HCT116 (cell line): ENCODE measurements around the gene UMODL1. TPM values are rescaled to one million over a fixed set of nuclear protein-coding genes. Genes with fewer than 3 reads are reported as not detected.

Experiments
- ATAC-seq: fragments of 200-7000 bp; cut with Tn5 transposase; 2 replicates; pipeline ENCODE4 v1.9.1; 2020; ENCODE audit warnings: mild to moderate bottlenecking, moderate library complexity
- BruUV-seq: library from RNA; stranded (reverse); fragments of 400-500 nt; replicated peaks from 2 replicates; lab custom pipeline; 2021; lab: Mats Ljungman, UMichigan
- CTCF ChIA-PET: fragments of 300-600 bp; sonication (Branson Sonifier 250); formaldehyde crosslinking; loops from one replicate; lab custom pipeline; 2021; ENCODE audit warnings: antibody characterized with exemption; lab: Charles Lee
- POLR2A ChIA-PET: fragments of 300-600, 350-600 bp; sonication (Branson Sonifier 250); formaldehyde crosslinking; loops from one replicate; lab custom pipeline; 2021; ENCODE audit warnings: antibody characterized with exemption; lab: Charles Lee
- RAD21 ChIA-PET, 2 experiments: fragments of 300-600 bp; sonication (Branson Sonifier 250); formaldehyde crosslinking; loops; one replicate each; lab custom pipeline; 2023; ENCODE audit warnings: low total read pairs in 2 of 2; ENCODE audit not compliant: uncharacterized antibody in 2 of 2, unreplicated experiment in 2 of 2, low non-redundant PET in 1 of 2; lab: Charles Lee
- DNase-seq: peaks from one replicate; pipeline ENCODE4 v3.0.0-alpha.2; 2010; ENCODE audit warnings: low read depth, low spot score
- H2AFZ ChIP-seq: fragments of 200-600 bp; shearing (Covaris generic), sonication (generic); 2 replicates; pipeline ENCODE4 v1.6.1; 2017; ENCODE audit warnings: low read depth, mixed run types, mixed read lengths, antibody characterized with exemption, low read length; ENCODE audit not compliant: poor library complexity, severe bottlenecking
- H3K27ac ChIP-seq: 2 replicates; pipeline ENCODE4 v1.5.1; 2012; ENCODE audit warnings: low read depth, low read length
- H3K27me3 ChIP-seq: fragments of 200-600 bp; sonication (generic); 2 replicates; pipeline ENCODE4 v1.6.1; 2016; ENCODE audit warnings: mixed run types, low read length, mixed read lengths; ENCODE audit not compliant: insufficient read depth
- H3K36me3 ChIP-seq, 2 experiments: fragments of 200-500 bp in 1 of 2; fragments of 200-600 bp in 1 of 2; sonication (Bioruptor generic) in 1 of 2; sonication (generic) in 1 of 2; 2 replicates each; pipeline versions ENCODE4 v1.5.1 to v1.6.1; 2014 to 2016; ENCODE audit warnings: low read length in 2 of 2, inconsistent platforms in 1 of 2, mixed read lengths in 1 of 2, mixed run types in 1 of 2; ENCODE audit not compliant: insufficient read depth in 2 of 2, control insufficient read depth in 1 of 2
- H3K4me1 ChIP-seq, 2 experiments: fragments of 200-600 bp in 1 of 2; sonication (generic) in 1 of 2; 2 replicates each; pipeline versions ENCODE4 v1.5.1 to v1.6.1; 2012 to 2017; ENCODE audit warnings: low read length in 2 of 2, inconsistent platforms in 1 of 2, mild to moderate bottlenecking in 1 of 2, mixed read lengths in 1 of 2, mixed run types in 1 of 2, moderate library complexity in 1 of 2; ENCODE audit not compliant: insufficient read depth in 2 of 2, control insufficient read depth in 1 of 2
- H3K4me2 ChIP-seq: fragments of 200-600 bp; sonication (generic); 2 replicates; pipeline ENCODE4 v1.6.1; 2017; ENCODE audit warnings: mixed run types, low read length, mixed read lengths
- H3K4me3 ChIP-seq, 2 experiments: fragments of 200-600 bp in 1 of 2; sonication (generic) in 1 of 2; replicated peaks in 1 of 2; 2 replicates each; pipeline ENCODE4 v1.5.1; 2011 to 2016; ENCODE audit warnings: low read length in 2 of 2, control low read depth in 1 of 2, low read depth in 1 of 2, mild to moderate bottlenecking in 1 of 2, mixed read lengths in 1 of 2, mixed run types in 1 of 2
- H3K79me2 ChIP-seq: fragments of 200-600 bp; sonication (generic); 2 replicates; pipeline ENCODE4 v1.6.1; 2017; ENCODE audit warnings: mild to moderate bottlenecking, mixed run types, low read length, moderate library complexity, mixed read lengths; ENCODE audit not compliant: insufficient read depth
- H3K9ac ChIP-seq: fragments of 200-600 bp; sonication (generic); 2 replicates; pipeline ENCODE4 v1.6.1; 2016; ENCODE audit warnings: low read length, mixed read lengths
- H3K9me2 ChIP-seq: fragments of 200-600 bp; sonication (generic), shearing (Covaris generic); 2 replicates; pipeline ENCODE4 v1.6.1; 2017; ENCODE audit warnings: mixed run types, mild to moderate bottlenecking, moderate library complexity; ENCODE audit not compliant: insufficient read depth
- H3K9me3 ChIP-seq, 2 experiments: fragments of 200-500 bp in 1 of 2; fragments of 200-600 bp in 1 of 2; sonication (Bioruptor generic) in 1 of 2; sonication (generic) in 1 of 2; 2 replicates each; pipeline ENCODE4 v1.6.1; 2014 to 2017; ENCODE audit warnings: low read length in 2 of 2, mixed read lengths in 2 of 2, inconsistent platforms in 1 of 2, low read depth in 1 of 2, mild to moderate bottlenecking in 1 of 2, mixed run types in 1 of 2, moderate library complexity in 1 of 2; ENCODE audit not compliant: control insufficient read depth in 1 of 2, insufficient read depth in 1 of 2
- H4K20me1 ChIP-seq: fragments of 200-600 bp; sonication (generic), shearing (Covaris generic); 2 replicates; pipeline ENCODE4 v1.6.1; 2017; ENCODE audit warnings: mixed run types, mild to moderate bottlenecking, moderate library complexity; ENCODE audit not compliant: insufficient read depth
- EGR1 ChIP-seq: IDR thresholded peaks from 2 replicates; pipeline ENCODE4 v1.6.1; 2012; ENCODE audit warnings: low read depth
- ELF1 ChIP-seq: IDR thresholded peaks from 2 replicates; pipeline ENCODE4 v1.6.1; 2012; ENCODE audit warnings: low read depth, borderline replicate concordance
- EZH2 ChIP-seq: fragments of 200-600 bp; sonication (generic); IDR thresholded peaks from 2 replicates; pipeline ENCODE4 v1.6.1; 2017; ENCODE audit warnings: antibody characterized with exemption, mixed run types
- FOSL1 ChIP-seq: IDR thresholded peaks from 2 replicates; pipeline ENCODE4 v1.6.1; 2012; ENCODE audit warnings: low read depth
- POLR2A ChIP-seq: IDR thresholded peaks from 2 replicates; pipeline ENCODE4 v1.7.0; 2011; ENCODE audit warnings: borderline replicate concordance; ENCODE audit not compliant: insufficient read depth, insufficient read length; ENCODE audit errors: extremely low read depth
- RAD21 ChIP-seq: IDR thresholded peaks from 2 replicates; pipeline ENCODE4 v1.6.1; 2012; ENCODE audit warnings: low read depth, mild to moderate bottlenecking
- SP1 ChIP-seq: IDR thresholded peaks from 2 replicates; pipeline ENCODE4 v1.6.1; 2012; ENCODE audit warnings: low read depth
- SRF ChIP-seq: IDR thresholded peaks from 2 replicates; pipeline ENCODE4 v1.6.1; 2012; ENCODE audit warnings: low read depth
- YY1 ChIP-seq: IDR thresholded peaks from 2 replicates; pipeline ENCODE4 v1.6.1; 2011; ENCODE audit warnings: low read length, low read depth, moderate library complexity, mild to moderate bottlenecking; ENCODE audit not compliant: insufficient replicate concordance; ENCODE audit errors: extremely low read depth
- ZBTB33 ChIP-seq: IDR thresholded peaks from 2 replicates; pipeline ENCODE4 v1.6.1; 2011; ENCODE audit warnings: mild to moderate bottlenecking, low read length, moderate library complexity; ENCODE audit not compliant: insufficient replicate concordance; ENCODE audit errors: extremely low read depth
- ZFX ChIP-seq: fragments of 450-650 bp; IDR thresholded peaks from 2 replicates; pipeline ENCODE4 v1.6.1; 2017
- ZNF274 ChIP-seq: fragments of 200-500 bp; sonication (Bioruptor generic); IDR thresholded peaks from 2 replicates; pipeline ENCODE4 v1.6.1; 2014; ENCODE audit warnings: mild to moderate bottlenecking, low read depth, low read length, inconsistent platforms
- intact Hi-C: fragments of 100-400 bp; cut with micrococcal nuclease; formaldehyde crosslinking; loops from 2 replicates; pipeline ENCODE4 v1.10.0; 2022
- total RNA-seq: library from RNA; stranded (reverse); gene quantifications from one replicate; pipeline ENCODE4 v1.2.1, GENCODE V29; 2021; ENCODE audit not compliant: unreplicated experiment

Gene UMODL1
- total RNA-seq, 1 experiment from 2014 or later: not detected

GRCh38 chr21:42028766-42029425, 42.2 kb upstream of the UMODL1 start (continued):
- no peak for TF ChIP-seq ZBTB33
- no peak for TF ChIP-seq YY1
- no peak for TF ChIP-seq FOSL1
- TF ChIP-seq EZH2: no peak
- TF ChIP-seq EGR1: no peak
- no peak for TF ChIP-seq POLR2A
- TF ChIP-seq SP1: no peak
- no peak for TF ChIP-seq ELF1
- TF ChIP-seq ZNF274: no peak

GRCh38 chr21:42030311-42030710, 40.8 kb upstream of the UMODL1 start:
- RAD21 ChIA-PET: no interaction called here
- ATAC-seq: no peak
- no TSS peak for BruUV-seq

More at GRCh38 chr21:42030311-42030710, 40.8 kb upstream of the UMODL1 start:
- H3K9me3 ChIP-seq: no peaks in the 10 kb centered on the region; a peak in 1 of 4 replicates
- no peak overlapping the region for H2AFZ ChIP-seq
- no peak overlapping the region for H3K27ac ChIP-seq
- ChIA-PET CTCF (no interaction called here), POLR2A (no interaction called here)
- H3K9ac ChIP-seq: no peak overlapping the region
- H3K4me1 ChIP-seq: peaks cover 0 to 5% of the 10 kb centered on the region in 2 experiments; a peak in 1 of 4 replicates
- H3K79me2 ChIP-seq: no peaks in the 10 kb centered on the region
- intact Hi-C loops: no loop called here
- no peaks in the 10 kb centered on the region for H3K27me3 ChIP-seq
- no peaks in the 10 kb centered on the region for H3K9me2 ChIP-seq
- H4K20me1 ChIP-seq: no peaks in the 10 kb centered on the region
- H3K4me3 ChIP-seq: no peak overlapping the region
- DNase-seq: no peak
- H3K4me2 ChIP-seq: no peak overlapping the region
- no peak for TF ChIP-seq EZH2
- TF ChIP-seq SRF: no peak
- TF ChIP-seq RAD21: no peak
- no peak for TF ChIP-seq ZFX
- no peaks in the 10 kb centered on the region for H3K36me3 ChIP-seq
